K562 (cell line): ENCODE measurements around the gene ACP5.

Source experiments
- CBX2 ChIP-seq: fragments of 200-600 bp; sonication (generic); IDR thresholded peaks from one replicate; pipeline ENCODE4 v1.6.1; 2012; ENCODE audit warnings: mild to moderate bottlenecking, low read length, inconsistent platforms; ENCODE audit not compliant: insufficient read depth, poor library complexity, severe bottlenecking
- ELF1 ChIP-seq: fragments of 200-800 bp; sonication (Bioruptor generic); IDR thresholded peaks from 2 replicates; pipeline ENCODE4 v1.6.1; 2016; ENCODE audit warnings: missing genetic modification characterization, missing compliant biosample characterization
- EWSR1 ChIP-seq: fragments of 450-650 bp; IDR thresholded peaks from 2 replicates; pipeline ENCODE4 v1.6.1; 2018; ENCODE audit warnings: borderline replicate concordance, mild to moderate bottlenecking, low read depth, moderate library complexity; ENCODE audit not compliant: partially characterized antibody
- TARDBP ChIP-seq: fragments of 450-650 bp; IDR thresholded peaks from 2 replicates; pipeline ENCODE4 v1.6.1; 2016
- U2AF1 ChIP-seq: fragments of 200-400 bp; formaldehyde crosslinking; optimal IDR thresholded peaks from 2 replicates; pipeline ENCODE3; 2017; ENCODE audit warnings: mild to moderate bottlenecking, low read depth, low read length, moderate library complexity
- ZNF121 ChIP-seq: sonication (generic); formaldehyde crosslinking; conservative IDR thresholded peaks from 2 replicates; pipeline ENCODE4 v1.8.0; 2022; ENCODE audit warnings: missing genetic modification reagents
- ZNF354B ChIP-seq: fragments of 250-450 bp; sonication (Bioruptor Pico); IDR thresholded peaks from 2 replicates; pipeline ENCODE4 v1.4.0; 2020
- TF ChIP-seq, protein P1 (sequence below): fragments of 450-650 bp; IDR thresholded peaks from 2 replicates; pipeline ENCODE4 v1.7.0; 2016; ENCODE audit warnings: borderline replicate concordance
- TF ChIP-seq, protein P2 (sequence below): sonication (generic); formaldehyde crosslinking; IDR thresholded peaks from 2 replicates; pipeline ENCODE4 v1.8.0; 2023; ENCODE audit warnings: mild to moderate bottlenecking, missing genetic modification reagents
- TF ChIP-seq, protein P3 (sequence below), 3 experiments: IDR thresholded peaks in 2 of 3; conservative IDR thresholded peaks in 1 of 3; 2 replicates each; pipeline ENCODE4 v1.5.1; 2011 to 2012; ENCODE audit warnings: low read length in 3 of 3, mild to moderate bottlenecking in 3 of 3, control low read depth in 2 of 3, improper control_type of control experiment in 1 of 3, inconsistent platforms in 1 of 3, low read depth in 1 of 3, mixed read lengths in 1 of 3, moderate library complexity in 1 of 3; ENCODE audit not compliant: insufficient read depth in 2 of 3
- TF ChIP-seq, protein P4 (sequence below), 2 experiments: fragments of 450-650 bp; formaldehyde crosslinking in 1 of 2; IDR thresholded peaks; 2 replicates each; pipeline versions ENCODE4 v1.4.0 to v1.6.1; 2014 to 2020; ENCODE audit warnings: mild to moderate bottlenecking in 2 of 2, borderline replicate concordance in 1 of 2, low read depth in 1 of 2
- TF ChIP-seq, protein P5 (sequence below): fragments of 150-350 bp; IDR thresholded peaks from 2 replicates; pipeline ENCODE4 v1.6.1; 2014; ENCODE audit warnings: low read depth, mild to moderate bottlenecking, low read length, borderline replicate concordance

DNA sequence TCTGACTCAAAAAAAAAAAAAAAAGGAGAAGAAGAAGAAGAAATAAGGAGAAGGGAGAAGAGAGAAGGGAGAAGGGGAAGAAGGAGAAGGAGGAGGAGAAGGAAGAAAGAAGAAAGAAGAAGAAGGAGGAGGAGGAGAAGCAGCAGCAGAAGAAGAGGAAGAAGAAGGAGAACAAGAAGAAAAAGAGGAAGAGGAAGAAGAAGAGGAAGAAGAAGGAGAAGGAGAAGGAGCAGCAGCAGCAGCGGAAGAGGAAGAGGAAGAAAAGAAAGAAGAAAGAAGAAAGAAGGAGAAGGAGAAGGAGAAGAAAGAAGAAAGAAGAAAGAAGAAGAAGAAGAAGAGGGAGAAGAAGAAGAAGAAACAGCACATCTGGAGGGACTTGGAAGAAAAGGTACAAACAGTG, 42.9 kb downstream of the ACP5 start:
- TF ChIP-seq ZNF121 (no peak), TARDBP (no peak), EWSR1 (no peak), ZNF354B (CRISPR knock-in tag) (no peak), CBX2 (no peak), U2AF1 (no peak), ELF1 (tag) (no peak)
- TF ChIP-seq, protein P1, sequence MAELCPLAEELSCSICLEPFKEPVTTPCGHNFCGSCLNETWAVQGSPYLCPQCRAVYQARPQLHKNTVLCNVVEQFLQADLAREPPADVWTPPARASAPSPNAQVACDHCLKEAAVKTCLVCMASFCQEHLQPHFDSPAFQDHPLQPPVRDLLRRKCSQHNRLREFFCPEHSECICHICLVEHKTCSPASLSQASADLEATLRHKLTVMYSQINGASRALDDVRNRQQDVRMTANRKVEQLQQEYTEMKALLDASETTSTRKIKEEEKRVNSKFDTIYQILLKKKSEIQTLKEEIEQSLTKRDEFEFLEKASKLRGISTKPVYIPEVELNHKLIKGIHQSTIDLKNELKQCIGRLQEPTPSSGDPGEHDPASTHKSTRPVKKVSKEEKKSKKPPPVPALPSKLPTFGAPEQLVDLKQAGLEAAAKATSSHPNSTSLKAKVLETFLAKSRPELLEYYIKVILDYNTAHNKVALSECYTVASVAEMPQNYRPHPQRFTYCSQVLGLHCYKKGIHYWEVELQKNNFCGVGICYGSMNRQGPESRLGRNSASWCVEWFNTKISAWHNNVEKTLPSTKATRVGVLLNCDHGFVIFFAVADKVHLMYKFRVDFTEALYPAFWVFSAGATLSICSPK: no peak
- TF ChIP-seq, protein P2, sequence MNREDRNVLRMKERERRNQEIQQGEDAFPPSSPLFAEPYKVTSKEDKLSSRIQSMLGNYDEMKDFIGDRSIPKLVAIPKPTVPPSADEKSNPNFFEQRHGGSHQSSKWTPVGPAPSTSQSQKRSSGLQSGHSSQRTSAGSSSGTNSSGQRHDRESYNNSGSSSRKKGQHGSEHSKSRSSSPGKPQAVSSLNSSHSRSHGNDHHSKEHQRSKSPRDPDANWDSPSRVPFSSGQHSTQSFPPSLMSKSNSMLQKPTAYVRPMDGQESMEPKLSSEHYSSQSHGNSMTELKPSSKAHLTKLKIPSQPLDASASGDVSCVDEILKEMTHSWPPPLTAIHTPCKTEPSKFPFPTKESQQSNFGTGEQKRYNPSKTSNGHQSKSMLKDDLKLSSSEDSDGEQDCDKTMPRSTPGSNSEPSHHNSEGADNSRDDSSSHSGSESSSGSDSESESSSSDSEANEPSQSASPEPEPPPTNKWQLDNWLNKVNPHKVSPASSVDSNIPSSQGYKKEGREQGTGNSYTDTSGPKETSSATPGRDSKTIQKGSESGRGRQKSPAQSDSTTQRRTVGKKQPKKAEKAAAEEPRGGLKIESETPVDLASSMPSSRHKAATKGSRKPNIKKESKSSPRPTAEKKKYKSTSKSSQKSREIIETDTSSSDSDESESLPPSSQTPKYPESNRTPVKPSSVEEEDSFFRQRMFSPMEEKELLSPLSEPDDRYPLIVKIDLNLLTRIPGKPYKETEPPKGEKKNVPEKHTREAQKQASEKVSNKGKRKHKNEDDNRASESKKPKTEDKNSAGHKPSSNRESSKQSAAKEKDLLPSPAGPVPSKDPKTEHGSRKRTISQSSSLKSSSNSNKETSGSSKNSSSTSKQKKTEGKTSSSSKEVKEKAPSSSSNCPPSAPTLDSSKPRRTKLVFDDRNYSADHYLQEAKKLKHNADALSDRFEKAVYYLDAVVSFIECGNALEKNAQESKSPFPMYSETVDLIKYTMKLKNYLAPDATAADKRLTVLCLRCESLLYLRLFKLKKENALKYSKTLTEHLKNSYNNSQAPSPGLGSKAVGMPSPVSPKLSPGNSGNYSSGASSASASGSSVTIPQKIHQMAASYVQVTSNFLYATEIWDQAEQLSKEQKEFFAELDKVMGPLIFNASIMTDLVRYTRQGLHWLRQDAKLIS (CRISPR knock-in tag): no peak
- TF ChIP-seq, protein P3, sequence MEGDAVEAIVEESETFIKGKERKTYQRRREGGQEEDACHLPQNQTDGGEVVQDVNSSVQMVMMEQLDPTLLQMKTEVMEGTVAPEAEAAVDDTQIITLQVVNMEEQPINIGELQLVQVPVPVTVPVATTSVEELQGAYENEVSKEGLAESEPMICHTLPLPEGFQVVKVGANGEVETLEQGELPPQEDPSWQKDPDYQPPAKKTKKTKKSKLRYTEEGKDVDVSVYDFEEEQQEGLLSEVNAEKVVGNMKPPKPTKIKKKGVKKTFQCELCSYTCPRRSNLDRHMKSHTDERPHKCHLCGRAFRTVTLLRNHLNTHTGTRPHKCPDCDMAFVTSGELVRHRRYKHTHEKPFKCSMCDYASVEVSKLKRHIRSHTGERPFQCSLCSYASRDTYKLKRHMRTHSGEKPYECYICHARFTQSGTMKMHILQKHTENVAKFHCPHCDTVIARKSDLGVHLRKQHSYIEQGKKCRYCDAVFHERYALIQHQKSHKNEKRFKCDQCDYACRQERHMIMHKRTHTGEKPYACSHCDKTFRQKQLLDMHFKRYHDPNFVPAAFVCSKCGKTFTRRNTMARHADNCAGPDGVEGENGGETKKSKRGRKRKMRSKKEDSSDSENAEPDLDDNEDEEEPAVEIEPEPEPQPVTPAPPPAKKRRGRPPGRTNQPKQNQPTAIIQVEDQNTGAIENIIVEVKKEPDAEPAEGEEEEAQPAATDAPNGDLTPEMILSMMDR (IDR thresholded peaks at IDR 0.05 in 2 of 3, conservative IDR thresholded peaks at IDR 0.05 in 1 of 3; ENCODE audit: insufficient read depth in 2 of 3, low read depth in 1 of 3, low read length in 3 of 3): no peak
- TF ChIP-seq, protein P4, sequence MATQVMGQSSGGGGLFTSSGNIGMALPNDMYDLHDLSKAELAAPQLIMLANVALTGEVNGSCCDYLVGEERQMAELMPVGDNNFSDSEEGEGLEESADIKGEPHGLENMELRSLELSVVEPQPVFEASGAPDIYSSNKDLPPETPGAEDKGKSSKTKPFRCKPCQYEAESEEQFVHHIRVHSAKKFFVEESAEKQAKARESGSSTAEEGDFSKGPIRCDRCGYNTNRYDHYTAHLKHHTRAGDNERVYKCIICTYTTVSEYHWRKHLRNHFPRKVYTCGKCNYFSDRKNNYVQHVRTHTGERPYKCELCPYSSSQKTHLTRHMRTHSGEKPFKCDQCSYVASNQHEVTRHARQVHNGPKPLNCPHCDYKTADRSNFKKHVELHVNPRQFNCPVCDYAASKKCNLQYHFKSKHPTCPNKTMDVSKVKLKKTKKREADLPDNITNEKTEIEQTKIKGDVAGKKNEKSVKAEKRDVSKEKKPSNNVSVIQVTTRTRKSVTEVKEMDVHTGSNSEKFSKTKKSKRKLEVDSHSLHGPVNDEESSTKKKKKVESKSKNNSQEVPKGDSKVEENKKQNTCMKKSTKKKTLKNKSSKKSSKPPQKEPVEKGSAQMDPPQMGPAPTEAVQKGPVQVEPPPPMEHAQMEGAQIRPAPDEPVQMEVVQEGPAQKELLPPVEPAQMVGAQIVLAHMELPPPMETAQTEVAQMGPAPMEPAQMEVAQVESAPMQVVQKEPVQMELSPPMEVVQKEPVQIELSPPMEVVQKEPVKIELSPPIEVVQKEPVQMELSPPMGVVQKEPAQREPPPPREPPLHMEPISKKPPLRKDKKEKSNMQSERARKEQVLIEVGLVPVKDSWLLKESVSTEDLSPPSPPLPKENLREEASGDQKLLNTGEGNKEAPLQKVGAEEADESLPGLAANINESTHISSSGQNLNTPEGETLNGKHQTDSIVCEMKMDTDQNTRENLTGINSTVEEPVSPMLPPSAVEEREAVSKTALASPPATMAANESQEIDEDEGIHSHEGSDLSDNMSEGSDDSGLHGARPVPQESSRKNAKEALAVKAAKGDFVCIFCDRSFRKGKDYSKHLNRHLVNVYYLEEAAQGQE (IDR thresholded peaks at IDR 0.05; ENCODE audit: borderline replicate concordance): no peak
- TF ChIP-seq, protein P4 (CRISPR knock-in tag; IDR thresholded peaks at IDR 0.05; ENCODE audit: low read depth): no peak
- TF ChIP-seq, protein P5, sequence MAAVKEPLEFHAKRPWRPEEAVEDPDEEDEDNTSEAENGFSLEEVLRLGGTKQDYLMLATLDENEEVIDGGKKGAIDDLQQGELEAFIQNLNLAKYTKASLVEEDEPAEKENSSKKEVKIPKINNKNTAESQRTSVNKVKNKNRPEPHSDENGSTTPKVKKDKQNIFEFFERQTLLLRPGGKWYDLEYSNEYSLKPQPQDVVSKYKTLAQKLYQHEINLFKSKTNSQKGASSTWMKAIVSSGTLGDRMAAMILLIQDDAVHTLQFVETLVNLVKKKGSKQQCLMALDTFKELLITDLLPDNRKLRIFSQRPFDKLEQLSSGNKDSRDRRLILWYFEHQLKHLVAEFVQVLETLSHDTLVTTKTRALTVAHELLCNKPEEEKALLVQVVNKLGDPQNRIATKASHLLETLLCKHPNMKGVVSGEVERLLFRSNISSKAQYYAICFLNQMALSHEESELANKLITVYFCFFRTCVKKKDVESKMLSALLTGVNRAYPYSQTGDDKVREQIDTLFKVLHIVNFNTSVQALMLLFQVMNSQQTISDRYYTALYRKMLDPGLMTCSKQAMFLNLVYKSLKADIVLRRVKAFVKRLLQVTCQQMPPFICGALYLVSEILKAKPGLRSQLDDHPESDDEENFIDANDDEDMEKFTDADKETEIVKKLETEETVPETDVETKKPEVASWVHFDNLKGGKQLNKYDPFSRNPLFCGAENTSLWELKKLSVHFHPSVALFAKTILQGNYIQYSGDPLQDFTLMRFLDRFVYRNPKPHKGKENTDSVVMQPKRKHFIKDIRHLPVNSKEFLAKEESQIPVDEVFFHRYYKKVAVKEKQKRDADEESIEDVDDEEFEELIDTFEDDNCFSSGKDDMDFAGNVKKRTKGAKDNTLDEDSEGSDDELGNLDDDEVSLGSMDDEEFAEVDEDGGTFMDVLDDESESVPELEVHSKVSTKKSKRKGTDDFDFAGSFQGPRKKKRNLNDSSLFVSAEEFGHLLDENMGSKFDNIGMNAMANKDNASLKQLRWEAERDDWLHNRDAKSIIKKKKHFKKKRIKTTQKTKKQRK: no peak
